Stimulated activated CD4-positive, alpha-beta T cell treated with anti-CD3 and anti-CD28 coated beads, Interleukin-1b, Interleukin-23, amount 100 ng/mL, for 48 hours (primary cell): ENCODE data around the gene PPP2R2C.

ENCODE experiments used
- DNase-seq: peaks from one replicate; pipeline ENCODE4 v3.0.0-alpha.2; 2020

PPP2R2C gene

DNA sequence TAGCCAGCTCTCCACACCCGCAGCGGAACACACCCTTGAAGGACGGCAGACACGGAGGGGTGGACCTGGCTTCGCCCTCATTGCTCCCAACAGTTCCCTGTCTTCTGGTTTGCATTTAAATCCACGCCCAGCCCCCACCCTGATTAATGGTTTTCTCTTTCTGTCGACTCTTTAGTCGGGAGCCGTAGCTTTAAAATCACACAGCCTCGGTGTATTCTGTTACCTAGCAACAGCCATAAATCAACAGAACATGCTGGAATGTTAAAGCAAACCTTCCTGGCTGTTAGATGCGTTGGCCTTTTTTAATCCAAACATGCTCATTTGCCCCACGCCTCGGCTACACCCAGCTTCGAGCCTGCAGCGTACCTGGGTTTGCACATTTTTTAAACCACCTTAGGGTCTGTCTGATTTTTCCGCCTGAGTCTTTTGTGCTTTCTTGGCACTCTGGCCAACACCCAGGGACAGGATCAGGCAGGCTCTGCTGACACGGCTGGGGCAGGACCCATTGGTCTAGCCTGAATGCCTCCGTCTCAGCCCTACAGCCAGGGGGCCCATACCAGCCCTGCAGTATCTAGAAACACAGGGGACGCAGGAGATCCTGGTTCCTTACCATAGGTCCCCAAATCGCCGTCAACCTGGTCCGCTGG, 21.4 kb upstream of the PPP2R2C start:
- DNase-seq = no peak

DNA sequence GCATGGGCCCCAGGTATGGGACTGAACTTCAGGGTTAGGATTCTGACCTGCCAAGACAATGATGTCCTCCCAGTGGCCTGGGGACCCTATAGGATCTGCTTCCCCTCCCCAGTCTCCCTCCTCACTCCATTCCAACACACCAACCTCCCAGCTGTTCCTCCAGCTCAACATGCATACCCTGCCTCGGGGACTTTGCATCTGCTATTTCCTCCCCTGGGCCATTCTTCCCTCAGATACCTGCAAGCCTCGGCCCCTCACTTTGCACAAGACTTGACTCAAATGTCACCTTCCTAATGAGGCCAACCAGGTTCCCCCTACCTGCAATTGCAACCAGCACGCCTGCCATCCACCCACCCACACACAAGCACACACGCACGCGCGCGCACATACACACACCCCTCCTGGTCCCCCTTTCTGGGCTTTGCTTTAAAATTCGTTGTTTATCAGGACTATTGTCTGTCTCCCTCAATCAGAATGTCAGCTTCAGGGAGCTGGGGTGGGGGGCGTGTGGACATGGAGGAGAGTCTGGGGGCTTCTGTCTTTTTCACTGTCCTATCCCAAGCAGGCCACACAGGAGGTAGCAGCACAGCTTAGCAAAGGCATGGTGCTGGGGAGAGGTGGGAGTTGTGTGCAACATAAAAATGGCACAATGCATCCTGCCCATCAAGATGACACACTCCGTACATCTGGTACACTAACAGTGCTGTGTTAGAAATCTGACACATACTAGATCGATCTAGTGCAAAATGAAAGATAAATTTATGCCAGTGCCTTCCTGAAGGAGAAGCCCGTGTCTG, 20.6 kb upstream of the PPP2R2C start:
- no peak for DNase-seq

DNA sequence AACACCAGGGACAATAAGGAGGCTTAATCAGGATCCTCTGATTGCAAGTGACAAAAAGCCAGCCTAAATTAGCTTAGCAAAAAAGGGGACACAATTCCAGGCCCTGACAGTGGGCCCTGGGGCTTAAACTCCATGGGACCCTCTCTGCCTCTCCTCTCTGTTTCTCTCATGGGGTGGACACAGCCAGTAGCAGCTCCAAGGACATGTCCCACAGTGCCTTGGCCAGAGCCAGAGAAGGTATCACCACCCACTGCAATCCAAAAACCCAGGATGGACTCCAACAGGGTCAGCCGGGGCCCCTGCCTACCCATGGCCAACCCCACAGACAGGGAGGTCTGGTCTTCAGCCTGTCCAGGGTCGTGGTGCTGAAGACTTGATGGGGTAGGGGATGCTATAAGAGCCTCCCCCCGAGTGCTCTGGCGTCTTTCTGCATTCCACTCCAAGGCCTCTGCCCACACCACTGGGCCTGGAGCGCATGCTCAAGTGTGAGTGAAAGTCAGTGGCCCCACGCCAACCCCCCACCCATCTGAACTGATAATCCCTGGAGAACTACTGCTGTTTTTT, 19.7 kb upstream of the PPP2R2C start:
- DNase-seq = no peak

DNA sequence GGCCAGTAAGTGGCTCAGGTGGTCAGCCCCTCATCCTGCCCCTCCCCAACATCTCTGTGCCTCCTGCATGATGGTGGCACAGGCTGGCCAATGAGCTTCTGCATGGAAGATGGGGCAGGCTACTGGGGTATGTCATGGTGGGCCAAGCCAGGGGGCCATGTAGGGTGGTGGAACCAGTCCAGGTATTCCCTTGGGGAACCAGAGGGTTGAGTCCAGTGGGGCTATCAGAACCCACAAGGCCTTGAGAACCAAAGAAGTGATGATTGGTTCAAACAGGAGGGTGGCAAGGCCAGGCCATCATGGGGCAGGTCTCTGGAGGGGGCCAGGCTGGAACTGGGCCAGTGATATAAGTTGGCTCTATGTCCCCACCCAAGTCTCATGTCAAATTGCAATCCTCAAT, 18.8 kb upstream of the PPP2R2C start:
- DNase-seq = no peak

DNA sequence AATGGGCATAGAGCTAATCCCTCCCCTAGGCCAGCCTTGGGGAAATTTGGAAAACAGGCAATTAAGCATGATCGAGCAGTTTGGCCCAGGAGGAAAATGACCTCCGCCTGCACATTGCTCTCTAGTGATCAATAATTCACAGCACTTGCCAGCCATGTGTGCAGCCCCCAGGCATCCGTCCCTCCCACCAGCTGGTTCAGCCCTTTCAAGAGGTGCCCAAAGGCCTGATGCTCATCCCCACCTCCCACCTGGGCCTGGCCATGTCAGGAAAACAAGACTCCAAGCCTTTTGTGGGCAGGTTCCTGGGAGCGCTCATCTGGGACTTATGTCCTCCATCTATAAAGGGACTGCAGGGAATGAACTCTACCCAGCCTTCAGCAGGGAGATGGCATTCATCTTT, 17.5 kb upstream of the PPP2R2C start:
- no peak for DNase-seq

DNA sequence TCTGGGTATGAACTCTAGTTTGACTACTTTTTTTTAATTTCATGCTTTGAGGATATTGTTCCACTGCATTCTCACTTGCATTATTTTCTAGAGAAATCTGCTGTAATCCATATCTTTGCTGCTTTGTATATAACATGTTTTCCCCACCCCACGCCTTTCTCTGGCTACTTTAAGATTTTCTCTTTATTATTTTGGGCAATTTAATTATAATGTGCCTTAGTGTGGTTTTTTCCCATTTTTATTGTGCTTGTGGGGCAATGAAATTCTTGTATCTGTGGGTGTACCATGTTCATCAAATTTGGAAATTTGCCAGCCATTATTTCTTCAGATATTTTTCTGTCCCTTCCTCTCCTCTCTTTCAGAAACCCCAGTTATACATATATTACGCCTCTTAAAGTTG, 15.1 kb upstream of the PPP2R2C start:
- DNase-seq = no peak

DNA sequence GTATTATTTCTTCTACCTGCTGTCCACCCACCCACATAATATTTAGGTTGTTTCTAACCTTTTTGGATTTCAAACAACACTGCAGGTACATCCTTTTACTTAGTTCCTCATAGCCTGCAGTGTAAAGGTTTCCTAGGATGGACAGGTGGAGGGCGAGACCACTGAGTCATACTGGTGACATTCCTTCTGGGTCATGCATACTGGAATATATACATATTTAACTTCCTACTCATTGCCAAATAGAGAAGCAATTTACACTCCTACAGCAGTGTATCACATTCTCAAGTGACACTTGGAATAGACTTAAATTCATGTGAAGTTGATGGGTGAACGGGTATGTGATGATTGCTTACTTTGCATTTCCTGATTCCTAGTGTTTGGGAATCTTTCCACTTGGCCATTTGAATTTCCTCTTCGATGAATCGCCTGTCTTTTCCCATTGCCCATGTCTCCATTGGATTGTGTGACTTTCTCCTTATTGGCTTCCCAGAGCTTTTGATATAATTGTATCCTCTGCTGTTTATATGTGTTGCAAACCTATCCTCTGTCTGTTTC, 8.2 kb upstream of the PPP2R2C start:
- DNase-seq = no peak

DNA sequence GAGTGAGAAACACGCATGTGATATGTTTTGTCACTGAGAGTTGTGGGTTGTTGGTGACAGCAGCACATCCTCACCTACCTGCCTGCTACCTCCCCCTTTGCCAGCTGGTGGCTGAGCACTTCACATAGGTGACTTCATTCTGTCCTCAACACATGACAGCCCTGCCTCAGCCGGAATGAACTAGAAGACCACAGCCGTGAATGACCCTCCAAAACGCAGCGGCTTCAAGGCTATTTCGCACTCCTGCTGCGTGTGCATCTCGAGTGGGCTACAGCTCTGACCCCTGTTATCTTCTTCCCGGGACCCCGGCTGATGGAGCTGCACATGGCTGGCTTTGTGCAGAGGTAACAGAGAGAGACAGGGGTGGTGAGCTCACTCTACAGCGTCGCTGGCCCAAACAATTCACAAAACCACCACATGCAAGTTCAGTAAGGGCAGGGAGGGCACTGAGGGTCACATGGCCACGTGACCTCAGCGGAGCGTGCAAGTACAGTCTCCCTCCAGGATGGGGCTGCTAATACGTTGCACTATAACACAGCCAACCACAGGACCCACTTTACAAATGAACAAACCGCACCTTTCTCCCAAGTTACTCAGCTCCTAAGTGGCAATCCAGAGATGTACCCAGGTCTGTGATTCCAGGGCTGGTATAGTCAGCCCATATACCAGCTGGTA, 6.3 kb upstream of the PPP2R2C start:
- DNase-seq = no peak

DNA sequence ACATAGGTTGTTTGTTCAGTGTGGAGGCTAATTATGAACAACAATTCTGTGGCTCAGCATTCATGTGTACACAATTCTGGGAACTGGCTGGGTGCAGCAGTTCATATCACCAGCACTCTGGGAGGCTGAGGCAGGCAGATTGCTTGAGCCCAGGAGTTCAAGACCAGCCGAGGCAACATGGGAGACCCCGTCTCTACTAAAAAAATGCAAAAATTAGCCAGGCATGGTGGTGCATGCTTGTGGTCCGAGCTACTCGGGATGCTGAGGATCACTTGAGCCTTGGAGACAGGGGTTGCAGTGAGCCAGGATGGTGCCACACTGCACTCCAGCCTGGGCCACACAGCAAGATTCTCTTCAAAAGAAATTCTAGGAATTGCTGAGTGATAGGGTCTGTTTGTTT, 4.5 kb upstream of the PPP2R2C start:
- no peak for DNase-seq

DNA sequence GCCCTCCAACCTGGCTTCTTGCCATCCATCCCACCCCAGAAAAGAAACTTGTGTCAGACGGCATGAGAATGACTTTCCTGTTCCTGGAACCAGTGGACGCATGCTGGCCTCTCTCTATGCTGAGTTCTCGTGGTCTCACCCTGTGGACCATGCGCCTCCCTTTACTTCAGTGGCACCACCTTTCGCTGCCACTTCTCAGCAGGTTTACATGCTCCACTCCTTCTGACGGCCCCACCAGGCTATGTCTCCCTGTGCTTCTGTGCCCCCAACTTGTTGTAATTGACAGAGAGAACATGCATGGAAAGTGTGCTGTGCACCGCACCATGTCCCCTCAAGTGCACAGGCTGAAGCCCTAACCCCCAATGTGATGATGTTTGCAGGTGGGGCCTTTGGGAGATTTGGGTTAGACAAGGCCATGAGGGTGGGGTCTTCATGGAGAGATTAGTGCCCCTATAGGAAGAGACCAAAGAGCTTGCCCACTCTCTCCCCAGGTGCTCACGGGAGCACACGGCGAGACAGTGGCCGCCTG, 3.1 kb upstream of the PPP2R2C start:
- DNase-seq = no peak

DNA sequence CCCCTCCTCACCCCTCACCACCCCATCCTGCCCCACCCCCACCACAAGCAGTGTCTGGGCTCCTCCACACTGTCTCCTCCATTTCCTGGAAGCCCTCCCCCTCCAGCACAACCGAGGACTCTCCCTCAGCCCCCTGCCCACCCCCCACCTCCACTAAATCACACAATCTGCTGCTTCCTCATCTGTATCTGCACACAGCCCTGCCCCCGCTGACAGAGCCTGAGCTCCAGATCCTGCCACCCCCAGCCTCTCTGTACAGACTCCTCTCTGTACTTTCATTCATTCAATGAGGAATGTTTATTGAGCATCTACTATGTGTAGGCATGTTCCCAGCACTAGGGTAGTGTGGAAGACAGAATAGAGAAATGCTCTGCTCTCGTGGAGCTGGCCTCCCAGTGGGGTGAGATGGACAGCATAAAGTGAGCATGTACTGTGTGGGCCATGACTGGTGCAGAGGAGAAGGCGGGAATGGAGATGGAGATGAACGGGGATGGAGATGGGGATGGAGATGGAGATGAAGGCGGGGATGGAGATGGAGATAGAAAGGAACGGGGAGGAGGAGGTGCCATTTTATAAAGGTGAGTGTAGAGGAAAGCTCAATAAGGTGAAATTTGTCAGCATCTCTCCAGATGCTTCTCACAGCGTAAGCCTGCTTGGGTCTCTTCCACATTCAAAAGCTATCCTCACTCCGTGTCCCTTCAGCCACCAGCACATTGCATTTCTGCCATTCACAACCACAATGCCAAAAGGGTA, 2.5 kb upstream of the PPP2R2C start:
- no peak for DNase-seq

DNA sequence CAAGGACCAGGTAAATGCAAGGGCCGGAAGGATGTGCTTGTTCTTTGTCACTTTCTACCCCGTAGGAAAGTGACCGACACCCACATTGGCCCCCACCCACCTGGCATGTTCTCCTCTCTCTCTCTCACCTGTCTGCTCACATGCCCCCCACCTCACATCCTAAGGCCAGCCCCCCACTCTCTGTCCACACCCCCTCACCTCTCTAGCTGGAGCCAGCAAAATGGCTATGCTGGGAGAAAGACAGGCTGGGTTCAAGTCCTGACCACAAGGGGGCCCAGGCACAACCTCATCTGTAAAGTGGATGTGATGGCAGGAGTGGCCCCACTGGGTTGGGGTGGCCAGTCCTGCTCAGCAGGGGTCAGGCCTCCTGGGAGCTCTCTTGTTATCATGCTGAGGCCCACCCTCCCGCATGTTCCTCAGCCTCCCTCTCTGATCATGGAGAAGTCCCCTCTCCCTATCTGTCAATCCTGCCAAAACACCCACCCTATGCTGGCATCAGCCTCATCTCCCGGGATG, 1.7 kb upstream of the PPP2R2C start:
- no peak for DNase-seq

DNA sequence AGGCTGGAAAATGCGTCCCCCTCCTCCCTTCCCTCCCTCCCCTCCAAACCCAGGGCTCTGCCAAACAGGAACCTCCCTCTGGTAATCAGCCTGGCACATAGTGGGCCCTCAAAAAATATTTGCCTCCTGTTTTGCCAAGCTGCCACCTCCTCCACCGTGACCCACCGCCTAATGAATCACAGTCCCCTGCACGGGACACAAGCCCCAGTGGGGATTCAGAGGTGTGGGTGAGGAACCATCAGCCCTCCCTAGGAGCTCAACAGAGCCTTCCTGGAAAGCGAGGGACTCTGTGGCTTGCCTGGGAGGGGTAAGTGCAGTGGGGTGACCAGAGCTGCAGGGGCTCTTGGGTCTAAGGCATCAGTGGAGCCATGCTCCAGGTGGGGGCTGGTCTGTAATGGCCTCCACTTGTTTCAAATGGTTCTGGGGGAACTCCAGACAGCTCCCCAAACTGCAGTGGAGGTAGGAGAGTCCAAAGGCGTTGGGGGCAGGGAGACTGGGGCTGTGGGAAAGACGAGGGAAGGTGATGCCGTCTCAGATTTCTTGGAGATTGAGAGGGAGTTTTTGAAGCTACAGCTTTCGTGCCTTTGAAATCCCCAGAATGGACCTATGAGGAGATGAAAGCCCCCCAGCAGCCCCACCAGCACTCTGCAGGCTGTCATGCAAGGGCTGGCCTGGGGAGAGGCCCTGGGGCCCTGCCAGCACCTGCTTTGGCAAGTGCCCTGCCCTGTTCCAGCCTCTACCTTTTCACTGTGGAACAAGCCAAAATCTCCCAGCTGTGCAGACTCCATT, 1.0 kb upstream of the PPP2R2C start:
- DNase-seq = no peak

DNA sequence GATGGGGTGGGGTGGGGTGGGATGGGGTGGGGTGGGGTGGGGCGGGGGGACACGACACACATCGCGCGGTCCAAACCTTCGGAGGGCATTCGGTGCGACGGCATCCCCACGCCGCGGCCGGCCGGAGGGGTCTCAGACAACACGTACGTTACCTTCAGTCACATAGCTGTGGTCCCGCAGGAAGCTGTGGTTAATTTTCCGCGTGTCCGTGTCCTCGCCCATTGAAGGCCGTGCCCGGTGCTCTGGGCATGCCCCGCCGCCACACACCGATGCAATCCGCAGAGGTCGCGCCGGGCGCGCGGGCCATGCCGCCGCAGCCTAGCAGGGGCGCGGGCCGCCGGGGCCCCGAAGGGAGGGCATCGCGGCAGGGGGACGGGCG, 417 bp downstream of the PPP2R2C start:
- DNase-seq = no peak

DNA sequence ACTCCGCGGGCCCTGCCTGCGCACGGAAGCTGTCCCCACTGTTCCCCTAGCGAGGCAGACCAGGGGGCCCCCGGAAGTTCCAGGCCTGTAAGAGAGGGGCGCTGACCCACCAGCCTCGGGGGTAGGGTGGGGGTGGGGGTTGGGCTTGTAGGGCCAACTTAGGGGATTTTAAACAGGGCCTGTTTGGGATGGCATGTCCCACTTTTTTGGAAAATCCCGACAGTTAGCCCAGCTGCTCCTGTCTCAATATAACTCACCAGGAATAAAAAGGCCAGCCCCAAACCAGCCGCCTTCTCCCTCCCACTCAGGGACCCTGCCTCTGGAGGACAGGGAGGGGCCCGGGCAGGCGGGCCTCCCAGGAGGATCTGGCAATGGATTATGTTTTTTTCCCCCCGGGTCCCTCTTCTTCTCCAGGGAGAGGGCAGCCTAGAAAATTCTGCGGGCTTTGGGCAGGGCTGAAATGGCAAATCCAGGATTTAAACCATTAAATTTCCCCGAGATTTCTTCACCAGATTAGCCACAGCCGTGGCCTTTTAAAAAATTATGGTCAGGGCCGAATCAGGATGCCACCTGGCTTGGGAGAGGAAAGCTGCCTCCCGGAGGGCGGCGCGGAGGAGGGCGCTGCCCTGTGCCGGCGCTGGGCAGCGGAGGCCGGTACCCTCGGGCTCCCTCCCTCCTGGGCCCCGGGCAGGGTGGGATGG, 957 bp downstream of the PPP2R2C start:
- no peak for DNase-seq

DNA sequence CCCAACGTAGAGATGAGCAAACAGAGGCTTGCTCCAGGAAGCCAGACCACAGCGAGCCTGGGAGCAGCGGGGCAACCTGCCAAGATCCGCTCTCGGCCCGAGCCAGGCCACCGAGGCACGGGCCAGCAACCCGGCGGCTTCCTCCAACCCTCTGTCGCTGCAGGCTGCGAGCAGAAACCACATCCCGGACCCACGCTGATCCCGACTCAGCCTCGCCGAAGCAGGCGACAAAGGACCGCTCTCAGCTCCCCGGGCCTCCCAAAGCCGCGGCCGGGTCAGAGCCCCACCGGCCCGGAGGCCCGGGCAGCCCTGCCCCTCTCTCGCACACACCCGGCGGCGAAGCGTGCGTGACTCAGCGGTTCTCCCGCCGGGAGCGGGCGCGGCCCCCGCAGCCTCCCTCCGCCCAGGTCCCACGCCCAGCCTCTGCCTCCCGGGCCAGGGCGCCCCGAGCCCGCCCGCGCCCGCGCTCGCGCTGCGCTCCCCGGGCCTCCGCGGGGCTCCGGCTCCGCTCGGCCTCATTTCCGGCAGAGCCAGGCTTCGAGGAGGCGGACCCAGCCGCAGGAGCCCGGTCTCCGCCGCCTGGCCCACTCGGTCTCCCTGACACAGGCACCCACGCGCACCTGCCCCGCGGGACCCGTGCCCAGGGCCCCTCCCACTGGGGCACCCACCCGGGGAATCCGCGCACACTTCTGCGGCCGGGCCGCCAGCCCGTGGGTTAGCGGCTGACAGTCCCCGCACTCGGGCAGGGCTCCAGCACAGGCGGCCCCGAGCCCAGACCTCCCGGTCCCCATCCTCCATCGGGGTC, 1.7 kb downstream of the PPP2R2C start:
- DNase-seq = no peak

DNA sequence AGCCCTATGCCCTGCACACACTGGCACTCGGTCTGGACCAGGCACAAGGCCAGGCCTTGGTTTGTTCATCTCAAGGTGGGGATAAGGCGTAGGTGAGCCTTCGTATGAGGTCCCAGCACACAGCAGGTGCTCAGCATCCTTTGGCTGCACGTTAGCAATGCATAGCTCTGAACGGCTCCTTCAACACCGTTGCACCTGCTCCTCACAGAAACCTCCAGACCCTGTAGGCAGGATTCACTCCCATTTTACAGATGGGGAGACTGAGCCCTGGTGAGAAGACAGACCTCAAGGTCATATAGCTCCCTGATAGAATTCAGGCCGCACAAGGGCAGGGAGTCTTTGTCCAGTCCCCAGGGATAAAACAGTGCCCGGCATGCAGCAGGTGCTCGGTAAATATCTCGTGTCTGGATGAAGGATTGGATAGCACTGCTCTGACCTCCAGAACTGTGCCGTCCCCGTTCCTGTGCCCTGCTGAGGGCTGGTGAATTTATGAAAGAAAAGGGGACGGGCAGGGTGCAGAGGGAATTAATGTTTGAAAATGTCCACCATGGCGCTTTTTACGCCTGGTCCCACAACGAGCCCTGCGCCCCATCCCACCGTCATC, 2.4 kb downstream of the PPP2R2C start:
- DNase-seq = no peak

DNA sequence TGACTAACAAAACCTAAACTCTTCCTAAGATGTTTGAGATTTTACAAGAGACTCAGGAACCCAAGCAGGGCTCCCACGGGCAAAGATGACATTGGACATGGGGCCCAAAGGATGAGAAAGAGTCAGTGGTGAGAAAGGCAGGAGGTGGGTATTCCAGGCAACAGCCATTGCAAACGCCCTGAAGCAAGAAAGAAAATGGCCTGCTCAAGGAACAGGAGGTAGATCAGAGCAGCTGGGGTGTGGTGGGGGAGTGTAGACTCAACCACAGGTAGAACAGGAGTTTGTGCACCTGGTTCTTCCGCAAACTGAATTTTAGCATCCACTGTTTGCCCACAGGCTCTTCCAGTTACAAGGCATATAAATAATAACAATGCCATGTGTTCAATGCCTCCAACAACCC, 3.3 kb downstream of the PPP2R2C start:
- no peak for DNase-seq

DNA sequence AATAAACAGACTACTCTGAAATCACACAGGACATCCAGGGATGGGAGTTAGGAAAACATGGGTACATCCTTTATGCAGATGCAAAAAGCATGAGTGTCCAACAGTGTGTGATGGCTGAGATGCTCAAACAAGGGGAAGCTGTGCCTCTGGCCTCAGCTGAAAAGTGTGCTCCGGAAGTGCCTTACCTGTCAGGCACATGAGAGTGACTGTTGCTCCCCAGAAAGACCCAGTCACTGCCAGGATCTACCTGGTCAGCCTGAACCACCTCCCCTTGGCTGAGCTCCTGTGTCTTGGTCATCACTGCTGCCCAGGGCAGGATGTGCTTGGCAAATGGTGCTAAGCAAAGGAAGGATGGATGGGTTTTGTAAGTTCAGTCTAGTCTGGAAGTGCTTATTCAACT, 4.0 kb downstream of the PPP2R2C start:
- DNase-seq = no peak

DNA sequence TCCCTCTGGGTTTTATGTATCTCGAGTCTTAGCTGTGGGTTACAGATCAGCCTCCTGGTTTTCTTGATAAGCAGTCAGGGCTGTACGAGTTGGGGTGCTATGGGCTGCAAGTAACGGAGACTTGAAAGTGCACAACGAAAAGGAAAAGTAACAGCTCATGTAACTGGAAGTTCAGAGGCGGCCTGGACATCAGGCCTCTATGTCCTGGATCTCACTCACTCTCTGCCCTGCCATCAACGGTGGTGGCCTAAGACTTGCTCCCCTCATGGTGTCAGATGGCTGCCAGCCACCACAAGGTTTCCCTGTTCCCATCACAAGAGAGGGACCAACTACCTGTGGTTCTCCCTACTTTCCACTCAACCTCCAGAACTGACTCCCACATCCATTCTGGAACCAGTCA, 4.8 kb downstream of the PPP2R2C start:
- DNase-seq = no peak
